SKM-1 treated with dmso at 0.1 percent for 144 hours (cell line): Measurements from ENCODE around the gene MAD1L1.
A peak's percentile ranks its signal among the peaks of the same experiment; 100 is the strongest.

Experiments used
- DNase-seq: peaks from one replicate; lab custom pipeline; 2025; ENCODE audit not compliant: unreplicated experiment; lab: John Stamatoyannopoulos, UW

Gene MAD1L1

GRCh38 chr7:2258661-2259365 lies 26.1 kb upstream of the MAD1L1 start:
- DNase-seq: no peak

- DNase-seq: no peak
Observed at GRCh38 chr7:2257651-2258050, 24.9 kb upstream of the MAD1L1 start.

- DNase-seq: no peak
Observed at GRCh38 chr7:2257046-2257551, 24.4 kb upstream of the MAD1L1 start.

- DNase-seq: no peak
Observed at GRCh38 chr7:2256306-2257045, 23.7 kb upstream of the MAD1L1 start.

GRCh38 chr7:2255145-2256139 lies 22.7 kb upstream of the MAD1L1 start:
- no peak for DNase-seq

- no peak for DNase-seq
Observed at GRCh38 chr7:2254429-2255144, 21.8 kb upstream of the MAD1L1 start.

GRCh38 chr7:2253525-2254244 lies 20.9 kb upstream of the MAD1L1 start:
- no peak for DNase-seq

- no peak for DNase-seq
Observed at GRCh38 chr7:2253021-2253420, 20.3 kb upstream of the MAD1L1 start.

GRCh38 chr7:2251841-2252771 lies 19.4 kb upstream of the MAD1L1 start:
- no peak for DNase-seq

GRCh38 chr7:2251381-2251780 lies 18.6 kb upstream of the MAD1L1 start:
- no peak for DNase-seq

GRCh38 chr7:2249744-2250323 lies 17.1 kb upstream of the MAD1L1 start:
- DNase-seq: no peak

- DNase-seq: peak; percentile 80
Observed at GRCh38 chr7:2248984-2249694, 16.4 kb upstream of the MAD1L1 start.

GRCh38 chr7:2247141-2247995 lies 14.6 kb upstream of the MAD1L1 start:
- no peak for DNase-seq

GRCh38 chr7:2245883-2246675 lies 13.3 kb upstream of the MAD1L1 start:
- no peak for DNase-seq

GRCh38 chr7:2244404-2244995 lies 11.8 kb upstream of the MAD1L1 start:
- DNase-seq: no peak

- DNase-seq: no peak
Observed at GRCh38 chr7:2243458-2243857, 10.7 kb upstream of the MAD1L1 start.
